Keratinocyte (primary cell): Measurements from ENCODE around the gene KDM3B.

ENCODE experiments used
- CTCF ChIP-seq, 3 experiments: IDR thresholded peaks in 1 of 3; conservative IDR thresholded peaks in 1 of 3; optimal IDR thresholded peaks in 1 of 3; 2 replicates in 2 of 3; 3 replicates in 1 of 3; pipeline versions ENCODE3 to v1.5.1; 2011; ENCODE audit warnings: low read length in 3 of 3, mild to moderate bottlenecking in 3 of 3, moderate library complexity in 2 of 3, control low read depth in 1 of 3, inconsistent platforms in 1 of 3; ENCODE audit not compliant: insufficient read depth in 2 of 3; ENCODE audit errors: extremely low read depth in 1 of 3
- EZH2 ChIP-seq: IDR thresholded peaks from one replicate; pipeline ENCODE4 v1.6.1; 2012; ENCODE audit warnings: inconsistent platforms, mild to moderate bottlenecking, low read length, moderate library complexity

DNA sequence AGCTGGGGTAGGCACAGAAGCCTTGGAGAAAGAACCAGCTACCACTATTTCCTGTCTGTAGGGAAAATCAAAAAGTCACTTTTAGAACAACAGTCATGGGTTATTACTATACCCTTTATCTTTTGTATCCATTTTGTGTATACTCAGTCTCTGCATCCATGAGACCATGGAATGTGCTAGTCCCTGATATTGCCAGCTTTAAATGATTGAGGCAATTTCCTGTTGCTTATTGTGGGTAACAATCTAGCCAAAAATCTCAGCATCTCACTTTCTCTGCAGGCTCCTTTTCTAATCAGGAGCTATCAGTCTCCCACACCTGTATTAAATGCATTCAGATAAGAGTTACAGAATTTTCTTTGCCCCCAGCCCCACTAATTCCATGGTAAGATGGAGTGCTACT lies 968 bp upstream of the KDM3B start:
- no peak for TF ChIP-seq CTCF (optimal IDR thresholded peaks at IDR 0.05 in 1 of 3, IDR thresholded peaks at IDR 0.05 in 1 of 3, conservative IDR thresholded peaks at IDR 0.05 in 1 of 3; ENCODE audit: extremely low read depth in 1 of 3, insufficient read depth in 2 of 3, low read length in 3 of 3)
- TF ChIP-seq EZH2 = no peak
